ENCODE measurements around the gene DACH1.

DNA sequence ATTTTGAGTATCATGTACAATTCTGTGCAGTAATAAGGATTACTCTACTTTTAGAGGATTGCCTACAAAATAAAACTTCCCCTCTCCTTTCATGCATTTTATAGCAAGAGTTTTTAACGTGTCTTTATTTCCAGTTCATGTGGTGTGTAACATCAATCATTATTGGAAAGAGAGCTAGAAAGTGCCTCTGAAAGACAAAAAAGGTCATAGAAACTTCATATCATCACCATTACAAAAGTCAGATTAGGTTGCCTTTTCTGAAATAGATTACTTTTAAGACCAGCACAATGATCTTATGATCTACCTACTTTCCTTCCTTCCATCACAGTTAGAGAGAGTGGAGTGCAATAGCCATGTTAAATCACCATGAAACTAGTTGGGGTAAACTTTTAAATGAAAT lies 12.6 kb downstream of the DACH1 start:
- TF ChIP-seq, protein P1, sequence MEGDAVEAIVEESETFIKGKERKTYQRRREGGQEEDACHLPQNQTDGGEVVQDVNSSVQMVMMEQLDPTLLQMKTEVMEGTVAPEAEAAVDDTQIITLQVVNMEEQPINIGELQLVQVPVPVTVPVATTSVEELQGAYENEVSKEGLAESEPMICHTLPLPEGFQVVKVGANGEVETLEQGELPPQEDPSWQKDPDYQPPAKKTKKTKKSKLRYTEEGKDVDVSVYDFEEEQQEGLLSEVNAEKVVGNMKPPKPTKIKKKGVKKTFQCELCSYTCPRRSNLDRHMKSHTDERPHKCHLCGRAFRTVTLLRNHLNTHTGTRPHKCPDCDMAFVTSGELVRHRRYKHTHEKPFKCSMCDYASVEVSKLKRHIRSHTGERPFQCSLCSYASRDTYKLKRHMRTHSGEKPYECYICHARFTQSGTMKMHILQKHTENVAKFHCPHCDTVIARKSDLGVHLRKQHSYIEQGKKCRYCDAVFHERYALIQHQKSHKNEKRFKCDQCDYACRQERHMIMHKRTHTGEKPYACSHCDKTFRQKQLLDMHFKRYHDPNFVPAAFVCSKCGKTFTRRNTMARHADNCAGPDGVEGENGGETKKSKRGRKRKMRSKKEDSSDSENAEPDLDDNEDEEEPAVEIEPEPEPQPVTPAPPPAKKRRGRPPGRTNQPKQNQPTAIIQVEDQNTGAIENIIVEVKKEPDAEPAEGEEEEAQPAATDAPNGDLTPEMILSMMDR (conservative IDR thresholded peaks at IDR 0.05), result no peak
- no peak for TF ChIP-seq ZFX (IDR thresholded peaks at IDR 0.05)
